ENCODE measurements around the gene PPP1R3F. TPM values are rescaled to one million over a fixed set of nuclear protein-coding genes. Genes with fewer than 3 reads are reported as not detected.

The PPP1R3F gene
- 2.4 to 3.9 TPM (median 3.0 TPM) in 5 replicates for total RNA-seq (2022; extraction: Qiagen RNA extraction)

GRCh38 chrX:49269767-49270248 lies at the start of gene PPP1R3F:
PPP1R3F (plus strand) TSS chrX:49269793; CDS start chrX:49269870, 77 bp downstream.

GRCh38 chrX:49233176-49233575 lies 36.4 kb upstream of the PPP1R3F start, which contains the start of gene CACNA1F:
CACNA1F (minus strand) TSS chrX:49233340; CDS start chrX:49233309, 31 bp downstream.

DNA sequence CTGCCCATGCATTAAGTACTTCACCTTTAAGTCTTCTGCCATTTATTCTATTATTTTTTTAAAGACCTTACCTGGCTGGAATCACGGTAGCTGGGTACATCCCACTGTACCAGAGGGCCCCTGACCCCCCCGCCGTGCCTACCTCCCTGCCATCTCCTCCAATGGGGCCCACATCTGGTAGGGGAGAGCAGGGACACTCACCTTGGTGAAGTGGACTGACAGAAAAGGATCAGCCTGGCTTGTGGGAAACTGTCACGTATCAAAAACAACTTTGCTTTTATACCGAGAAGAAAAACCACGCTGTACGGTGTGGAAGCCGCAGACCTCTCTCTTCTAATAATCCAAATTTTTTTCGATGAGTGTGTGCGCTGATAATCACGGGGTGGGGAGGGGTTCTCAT lies 5.1 kb upstream of the PPP1R3F start, which contains the start of gene FOXP3:
Gene FOXP3 (minus strand): TSS at position 251 of the 400 bp plus-strand sequence. CDS start 6,205 bp downstream, outside the sequence.

GRCh38 chrX:49303346-49303745 lies 33.8 kb downstream of the PPP1R3F start, which contains the start of gene GAGE10:
GAGE10 (plus strand) TSS chrX:49303646; CDS start chrX:49304860, 1,214 bp downstream.

DNA sequence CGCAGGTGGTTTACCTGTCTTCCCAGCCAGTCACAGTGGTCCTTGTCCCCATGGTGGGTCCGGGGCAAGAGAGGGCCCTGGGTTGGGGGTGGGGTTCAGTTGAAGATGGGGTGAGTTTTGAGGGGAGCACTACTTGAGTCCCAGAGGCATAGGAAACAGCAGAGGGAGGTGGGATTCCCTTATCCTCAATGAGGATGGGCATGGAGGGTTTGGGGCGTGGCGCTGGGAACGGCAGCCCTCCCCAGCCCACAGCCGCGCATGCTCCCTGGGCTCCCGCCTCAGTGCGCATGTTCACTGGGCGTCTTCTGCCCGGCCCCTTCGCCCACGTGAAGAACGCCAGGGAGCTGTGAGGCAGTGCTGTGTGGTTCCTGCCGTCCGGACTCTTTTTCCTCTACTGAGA lies 52.1 kb downstream of the PPP1R3F start, which contains the start of gene GAGE12J:
Gene GAGE12J (plus strand): TSS at position 301 of the 400 bp plus-strand sequence. CDS start 1,157 bp downstream, outside the sequence.

GRCh38 chrX:49331282-49331681 lies 61.7 kb downstream of the PPP1R3F start, which contains the start of gene GAGE13:
GAGE13 (plus strand) TSS chrX:49331582; CDS start chrX:49332738, 1,156 bp downstream.

Other genes starting within 250 kb of the PPP1R3F start
- 46.9 to 59.1 TPM (median 58.1 TPM) in 5 replicates for gene TFE3, start 226.4 kb upstream of the PPP1R3F start, total RNA-seq (2022; extraction: Qiagen RNA extraction)
- 2.4 to 4.2 TPM (median 3.7 TPM) in 5 replicates for gene CCDC120, start 210.8 kb upstream of the PPP1R3F start, total RNA-seq (2022; extraction: Qiagen RNA extraction)
- gene PRAF2, start 195.8 kb upstream of the PPP1R3F start, total RNA-seq (2022; extraction: Qiagen RNA extraction) = 38.2 to 45.7 TPM (median 43.2 TPM) in 5 replicates
- 46.8 to 62.3 TPM (median 60.5 TPM) in 5 replicates for gene WDR45, start 189.9 kb upstream of the PPP1R3F start, total RNA-seq (2022; extraction: Qiagen RNA extraction)
- 22.4 to 27.3 TPM (median 25.1 TPM) in 5 replicates for gene GPKOW, start 146.1 kb upstream of the PPP1R3F start, total RNA-seq (2022; extraction: Qiagen RNA extraction)
- gene MAGIX, start 107.0 kb upstream of the PPP1R3F start, total RNA-seq (2022; extraction: Qiagen RNA extraction) = 1.7 to 4.5 TPM (median 3.3 TPM) in 5 replicates
- gene PLP2, start 97.9 kb upstream of the PPP1R3F start, total RNA-seq (2022; extraction: Qiagen RNA extraction) = 328 to 441 TPM (median 436 TPM) in 5 replicates
- gene PRICKLE3, start 83.4 kb upstream of the PPP1R3F start, total RNA-seq (2022; extraction: Qiagen RNA extraction) = 15.1 to 22.0 TPM (median 20.1 TPM) in 5 replicates
- gene SYP, start 69.6 kb upstream of the PPP1R3F start, total RNA-seq (2022; extraction: Qiagen RNA extraction) = 2.6 to 3.5 TPM (median 2.7 TPM) in 5 replicates
- gene CACNA1F, start 36.5 kb upstream of the PPP1R3F start, total RNA-seq (2022; extraction: Qiagen RNA extraction) = not detected in 5 replicates
- 12.7 to 16.3 TPM (median 15.9 TPM) in 5 replicates for gene CCDC22, start 34.3 kb upstream of the PPP1R3F start, total RNA-seq (2022; extraction: Qiagen RNA extraction)
- gene FOXP3, start 5.1 kb upstream of the PPP1R3F start, total RNA-seq (2022; extraction: Qiagen RNA extraction) = 0.06 to 0.18 TPM (median 0.11 TPM) in 5 replicates
- not detected in 5 replicates for gene GAGE10, start 33.9 kb downstream of the PPP1R3F start, total RNA-seq (2022; extraction: Qiagen RNA extraction)
- not detected in 5 replicates for gene GAGE12J, start 52.2 kb downstream of the PPP1R3F start, total RNA-seq (2022; extraction: Qiagen RNA extraction)
- gene GAGE13, start 61.8 kb downstream of the PPP1R3F start, total RNA-seq (2022; extraction: Qiagen RNA extraction) = 0.17 TPM in 1 of 5 replicates, not detected in the others

All from A549 treated with CORT108297 at 1 μM for 4 hours (cell line).